ENCODE data around the gene WNT1.
A peak's percentile ranks its signal among the peaks of the same experiment; 100 is the strongest.

WNT1 gene

DNA sequence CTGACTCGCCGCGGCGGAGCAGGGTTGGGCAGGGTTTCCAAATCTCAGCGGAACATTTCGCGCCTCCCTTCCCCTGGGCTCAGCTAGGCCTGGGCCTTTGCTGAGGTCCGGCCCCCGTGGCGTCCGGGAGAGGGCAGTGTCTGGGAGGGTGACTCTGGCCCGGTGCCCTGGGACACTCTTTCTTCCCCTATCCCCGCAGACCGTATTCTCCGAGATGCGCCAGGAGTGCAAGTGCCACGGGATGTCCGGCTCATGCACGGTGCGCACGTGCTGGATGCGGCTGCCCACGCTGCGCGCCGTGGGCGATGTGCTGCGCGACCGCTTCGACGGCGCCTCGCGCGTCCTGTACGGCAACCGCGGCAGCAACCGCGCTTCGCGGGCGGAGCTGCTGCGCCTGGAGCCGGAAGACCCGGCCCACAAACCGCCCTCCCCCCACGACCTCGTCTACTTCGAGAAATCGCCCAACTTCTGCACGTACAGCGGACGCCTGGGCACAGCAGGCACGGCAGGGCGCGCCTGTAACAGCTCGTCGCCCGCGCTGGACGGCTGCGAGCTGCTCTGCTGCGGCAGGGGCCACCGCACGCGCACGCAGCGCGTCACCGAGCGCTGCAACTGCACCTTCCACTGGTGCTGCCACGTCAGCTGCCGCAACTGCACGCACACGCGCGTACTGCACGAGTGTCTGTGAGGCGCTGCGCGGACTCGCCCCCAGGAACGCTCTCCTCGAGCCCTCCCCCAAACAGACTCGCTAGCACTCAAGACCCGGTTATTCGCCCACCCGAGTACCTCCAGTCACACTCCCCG is 3.0 kb downstream of the WNT1 start:
- peak; percentile 32 for DNase-seq (ENCODE audit: low read depth)

DNA sequence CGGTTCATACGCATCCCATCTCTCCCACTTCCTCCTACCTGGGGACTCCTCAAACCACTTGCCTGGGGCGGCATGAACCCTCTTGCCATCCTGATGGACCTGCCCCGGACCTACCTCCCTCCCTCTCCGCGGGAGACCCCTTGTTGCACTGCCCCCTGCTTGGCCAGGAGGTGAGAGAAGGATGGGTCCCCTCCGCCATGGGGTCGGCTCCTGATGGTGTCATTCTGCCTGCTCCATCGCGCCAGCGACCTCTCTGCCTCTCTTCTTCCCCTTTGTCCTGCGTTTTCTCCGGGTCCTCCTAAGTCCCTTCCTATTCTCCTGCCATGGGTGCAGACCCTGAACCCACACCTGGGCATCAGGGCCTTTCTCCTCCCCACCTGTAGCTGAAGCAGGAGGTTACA is 3.6 kb downstream of the WNT1 start:
- no peak for DNase-seq (ENCODE audit: low read depth)

GRCh38 chr12:48982397-48983080 is 4.4 kb downstream of the WNT1 start:
- no peak for DNase-seq (ENCODE audit: low read depth)

DNA sequence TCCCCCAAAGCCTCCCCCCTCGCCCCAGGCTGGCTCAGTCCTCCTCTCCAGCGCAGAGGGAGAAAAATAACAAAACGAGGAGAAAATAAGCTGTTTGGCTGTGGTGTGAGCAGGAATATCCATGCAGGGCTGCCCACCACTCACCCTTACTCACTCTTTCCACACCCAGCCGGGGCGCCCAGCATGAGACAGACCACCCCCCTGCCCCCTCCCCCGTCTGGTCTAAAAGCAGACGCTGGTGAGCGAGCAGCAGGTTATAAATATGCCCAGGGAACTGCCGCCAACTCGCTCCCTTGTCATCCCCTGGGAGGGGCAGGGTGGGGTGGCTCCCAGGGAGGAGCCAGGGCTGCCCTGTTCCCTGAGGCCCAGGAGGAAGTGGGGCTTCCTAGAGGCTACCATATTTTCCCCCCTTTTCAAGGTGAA is 7.4 kb downstream of the WNT1 start:
- DNase-seq (ENCODE audit: low read depth): no peak

- DNase-seq (ENCODE audit: low read depth): no peak
Measured at GRCh38 chr12:48985901-48986300, 7.8 kb downstream of the WNT1 start.

GRCh38 chr12:48986720-48987291 is 8.7 kb downstream of the WNT1 start:
- DNase-seq (ENCODE audit: low read depth): no peak

GRCh38 chr12:48988030-48988649 is 10.0 kb downstream of the WNT1 start:
- no peak for DNase-seq (ENCODE audit: low read depth)

DNA sequence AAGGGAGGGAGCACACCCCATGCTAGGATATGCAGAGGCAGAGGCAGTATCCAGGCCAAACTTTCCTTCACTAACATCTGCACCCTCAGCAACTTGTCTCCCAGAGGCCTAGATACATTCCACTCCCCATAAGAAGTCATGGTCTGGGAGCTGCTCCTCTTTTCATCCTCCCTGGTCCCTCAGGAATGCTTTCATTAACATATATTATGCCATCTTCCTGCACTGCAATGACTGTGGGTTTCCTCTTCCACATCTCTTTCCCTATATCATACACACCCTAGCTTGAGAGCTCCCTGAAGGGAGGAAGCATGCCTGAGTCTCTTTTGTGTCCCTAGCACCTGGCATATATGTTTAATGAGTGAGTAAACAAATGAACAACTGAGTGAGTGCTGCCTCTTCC is 12.4 kb downstream of the WNT1 start:
- no peak for DNase-seq (ENCODE audit: low read depth)

- DNase-seq (ENCODE audit: low read depth): no peak
Measured at GRCh38 chr12:48991247-48992050, 13.3 kb downstream of the WNT1 start.

DNA sequence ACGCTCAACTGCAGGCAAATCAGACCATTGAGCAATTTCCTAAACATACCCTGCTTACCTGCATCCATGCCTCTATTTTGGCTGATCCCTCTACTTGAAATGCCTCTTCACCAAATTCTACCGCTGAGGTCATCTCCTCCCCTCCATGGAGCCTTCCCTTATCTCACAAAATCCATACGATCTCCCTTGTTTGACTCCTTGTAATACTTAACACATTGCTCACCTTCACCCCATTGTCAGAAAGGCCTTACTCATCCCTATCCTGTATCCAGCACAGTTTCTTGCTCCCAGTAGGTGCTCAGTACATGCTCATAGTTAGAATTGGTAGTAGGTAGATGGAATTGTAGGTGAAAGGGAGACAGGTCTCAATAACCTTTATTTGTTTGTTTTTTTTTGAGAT is 15.7 kb downstream of the WNT1 start:
- no peak for DNase-seq (ENCODE audit: low read depth)

DNA sequence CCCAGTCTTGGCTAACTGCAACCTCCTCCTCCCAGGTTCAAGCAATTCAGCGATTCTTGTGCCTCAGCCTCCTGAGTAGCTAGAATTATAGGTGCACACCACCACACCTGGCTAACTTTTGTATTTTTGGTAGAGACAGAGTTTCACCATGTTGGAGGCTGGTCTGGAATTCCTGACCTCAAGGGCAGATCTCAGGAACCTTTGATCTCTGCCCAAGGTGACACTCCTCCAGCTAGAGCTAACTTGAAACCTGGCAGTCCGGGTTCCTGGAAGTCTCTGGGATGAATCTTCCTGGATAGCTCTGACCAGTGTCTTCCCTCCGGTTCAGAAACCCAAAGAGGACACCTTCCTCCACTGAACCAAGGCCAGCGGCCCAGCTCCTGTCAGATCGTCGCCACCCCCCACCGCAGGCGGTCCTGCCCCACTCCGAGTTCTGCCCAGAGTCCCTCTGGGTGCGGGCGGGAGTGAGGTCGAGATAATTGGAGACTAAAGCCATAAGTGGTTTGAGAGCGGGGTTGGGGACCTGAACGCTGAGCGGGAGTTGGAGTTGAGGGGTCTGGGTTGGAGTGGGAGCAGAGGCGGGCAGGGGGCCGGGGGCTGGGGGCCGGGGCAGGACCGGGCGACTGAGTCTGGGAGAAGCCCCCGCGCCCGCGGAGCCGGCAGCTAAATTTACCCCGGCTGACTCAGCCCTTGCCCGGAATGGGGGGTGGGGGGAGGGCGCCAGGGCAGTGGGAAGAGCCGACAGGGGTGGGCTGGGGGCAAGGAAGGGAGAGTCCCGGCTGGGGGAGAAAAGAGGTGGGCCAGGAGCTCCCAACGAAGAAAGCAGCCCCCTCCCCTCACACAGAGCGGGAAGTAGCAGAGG is 16.3 kb downstream of the WNT1 start:
- DNase-seq (ENCODE audit: low read depth): no peak

DNA sequence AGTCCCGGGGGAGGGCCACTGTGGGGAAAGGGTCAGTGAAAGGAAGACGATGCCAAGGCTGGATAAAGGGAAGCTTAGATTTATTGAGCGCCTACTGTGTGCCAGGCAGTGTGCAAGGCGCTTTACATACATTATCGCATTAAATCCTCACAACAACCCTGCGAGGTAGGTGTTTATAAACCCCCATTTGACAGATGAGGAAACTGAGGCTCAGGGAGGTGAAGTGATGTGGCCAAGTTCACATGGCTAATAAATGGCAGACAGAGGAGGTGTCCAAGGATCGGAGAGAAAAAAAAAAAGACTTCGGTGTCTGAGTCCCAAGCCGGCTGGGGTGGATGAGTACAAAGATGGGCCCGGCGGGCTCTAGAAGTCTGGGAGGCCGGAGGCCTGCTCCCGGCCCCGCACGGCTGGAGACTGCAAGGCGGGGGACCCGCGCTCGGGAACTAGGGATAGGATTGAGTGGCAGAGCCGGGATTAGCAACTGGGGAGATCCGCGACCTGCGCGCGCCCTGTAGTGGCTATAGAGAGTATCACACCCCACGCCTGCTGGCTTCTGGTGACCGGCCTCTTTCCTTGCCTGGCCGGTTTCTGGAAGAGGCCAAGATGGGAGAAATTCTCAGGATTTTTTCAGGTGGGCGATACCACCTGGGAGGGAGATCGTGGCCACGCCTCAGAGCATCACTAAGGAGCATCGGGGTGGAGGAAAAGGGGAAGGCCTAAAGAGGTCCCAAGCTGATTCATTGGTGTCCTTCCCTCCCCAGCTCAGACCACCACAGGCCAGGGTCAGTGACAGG is 17.2 kb downstream of the WNT1 start:
- no peak for DNase-seq (ENCODE audit: low read depth)

- DNase-seq (ENCODE audit: low read depth): peak; percentile 48
Measured at GRCh38 chr12:48996794-48997718, 18.9 kb downstream of the WNT1 start.

DNA sequence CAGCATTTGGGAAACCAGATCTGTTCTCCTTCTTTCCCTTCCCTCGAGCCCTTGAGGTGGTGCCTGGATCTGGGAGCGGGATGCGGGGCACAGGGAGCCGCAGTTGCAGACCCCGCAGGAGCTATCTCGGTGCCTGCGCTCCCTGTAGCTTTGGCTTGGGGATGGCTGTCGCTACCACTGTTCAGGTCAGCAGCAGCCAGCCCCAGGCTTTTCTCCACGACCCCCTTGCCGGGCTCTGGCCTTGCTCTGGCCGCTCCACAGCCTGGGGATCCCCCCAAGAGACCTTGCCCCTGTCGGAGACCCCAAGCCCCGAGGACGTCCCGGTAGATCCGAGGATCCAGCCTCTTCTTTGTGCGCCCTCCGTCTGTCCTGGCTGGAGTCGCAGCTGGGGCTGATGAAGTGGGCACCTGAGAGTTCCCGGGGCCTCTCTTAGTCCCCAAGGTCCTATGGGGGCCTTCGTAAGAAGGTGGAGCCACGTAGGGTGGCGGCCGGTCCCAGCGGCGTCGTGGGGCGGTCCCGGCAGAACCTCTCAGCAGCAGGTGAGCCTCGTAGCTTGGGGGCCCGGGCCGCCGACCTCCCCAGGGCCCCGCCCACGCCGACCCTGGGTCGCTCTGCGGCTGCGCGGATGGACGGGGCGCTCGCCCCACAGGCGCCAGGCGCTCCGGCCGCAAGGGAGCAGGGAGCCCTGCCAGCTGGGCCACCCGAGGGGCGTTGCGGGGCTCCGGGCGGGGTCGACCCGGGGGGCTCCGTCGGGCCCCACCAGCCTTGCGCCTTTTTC is 19.8 kb downstream of the WNT1 start:
- DNase-seq (ENCODE audit: low read depth): no peak

DNA sequence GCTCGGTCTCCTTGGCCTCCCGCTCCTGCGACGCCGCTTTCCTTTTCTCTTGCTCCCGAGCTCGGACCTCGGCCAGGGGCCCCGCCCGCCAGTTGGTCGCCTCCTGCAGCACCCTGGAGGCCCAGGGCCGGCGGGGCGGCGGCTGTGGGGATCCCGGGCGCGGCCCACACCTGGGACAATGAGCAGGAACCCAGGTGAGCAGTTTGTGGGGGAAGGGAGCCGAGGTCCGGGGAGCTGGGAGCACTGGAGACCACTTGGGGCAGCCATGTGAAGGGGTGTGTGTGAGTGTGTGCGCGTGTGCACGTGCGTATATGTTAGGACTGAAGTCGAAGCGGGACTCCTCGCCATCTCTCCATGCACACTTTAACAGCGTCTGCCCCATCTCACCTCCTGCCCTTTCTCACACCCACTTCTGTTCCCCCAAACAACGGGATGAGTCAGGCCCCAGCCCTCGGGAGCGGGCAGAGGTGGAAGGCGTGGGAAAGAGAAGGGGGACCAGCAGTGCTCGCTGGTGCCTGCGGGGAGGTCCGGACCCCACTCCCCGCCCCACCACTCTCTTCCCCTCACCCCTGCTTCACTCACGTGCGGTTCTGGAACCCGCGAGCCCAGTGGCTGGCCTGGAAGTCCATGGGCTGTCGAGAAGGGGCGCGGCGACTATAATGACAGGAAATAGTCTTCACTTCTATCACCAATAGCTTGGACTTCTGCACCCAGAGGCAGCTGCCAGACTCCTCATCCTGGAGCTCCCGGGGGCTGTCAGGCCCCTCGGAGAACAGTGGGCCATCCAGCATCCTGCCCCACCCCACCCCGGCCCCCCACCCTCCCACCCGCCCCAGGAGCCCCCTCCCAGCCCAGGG is 20.6 kb downstream of the WNT1 start:
- no peak for DNase-seq (ENCODE audit: low read depth)

DNA sequence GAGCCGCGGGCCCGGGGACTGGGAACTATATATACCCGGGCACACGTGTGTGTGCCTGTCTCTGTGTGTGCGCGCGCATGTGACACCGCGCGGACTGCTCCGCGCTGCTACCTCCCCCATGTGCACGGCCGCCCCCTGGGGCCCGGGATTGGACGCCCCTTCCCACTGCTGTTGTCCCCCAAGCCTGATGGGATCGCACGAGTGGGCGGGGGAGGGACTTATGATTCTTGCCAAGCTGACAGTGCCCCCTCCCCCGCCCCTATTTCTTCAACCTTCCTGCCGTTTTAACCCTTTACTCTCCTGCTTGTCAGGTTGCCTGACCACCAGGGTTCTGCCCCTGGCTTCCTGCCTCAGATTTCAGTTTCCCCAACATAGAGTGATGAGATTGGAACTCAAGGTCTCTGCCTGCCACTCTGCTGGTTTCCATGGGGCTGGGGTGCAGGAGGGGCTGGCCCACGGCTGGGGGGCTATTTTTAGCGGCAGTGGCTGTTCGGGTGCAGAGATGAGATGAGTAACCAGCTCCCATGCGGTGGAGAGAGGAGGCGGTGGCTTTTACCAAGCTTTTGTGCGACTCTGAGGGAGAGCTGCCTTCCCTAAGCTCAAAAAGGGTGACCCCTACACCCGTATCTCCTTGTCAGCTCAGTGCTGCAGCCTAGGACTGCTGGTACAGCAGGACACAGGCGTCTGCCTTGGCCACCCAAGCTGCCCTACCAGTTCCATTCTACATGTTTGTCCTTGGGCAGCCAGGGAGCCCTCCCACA is 21.4 kb downstream of the WNT1 start, which contains the start of gene DDN:
Gene DDN, minus strand, starts transcription at position 5 of the 761 bp plus-strand sequence. CDS start 88 bp downstream, outside the sequence.
- DNase-seq (ENCODE audit: low read depth): no peak
